ENCODE data around the gene FRMD5.

DNA sequence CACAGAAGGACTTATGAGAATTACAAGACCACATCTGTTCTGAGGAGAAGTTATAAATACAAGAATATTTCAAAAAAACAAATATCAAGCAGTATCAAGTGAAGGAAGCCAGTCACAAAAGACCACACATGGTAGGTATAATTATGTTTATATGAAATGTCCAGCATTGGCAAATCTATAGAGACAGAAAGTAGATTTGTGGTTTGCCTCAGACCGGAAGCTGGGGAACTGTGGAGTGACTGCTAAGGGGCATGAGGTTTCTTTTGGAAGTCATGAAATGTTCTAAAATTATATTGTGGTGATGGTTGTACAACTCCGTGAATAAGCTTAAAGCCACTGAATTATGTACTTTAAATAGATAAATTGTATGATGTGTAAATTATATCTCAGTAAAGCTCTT is 136.9 kb downstream of the FRMD5 start:
- TF ChIP-seq, protein P1, sequence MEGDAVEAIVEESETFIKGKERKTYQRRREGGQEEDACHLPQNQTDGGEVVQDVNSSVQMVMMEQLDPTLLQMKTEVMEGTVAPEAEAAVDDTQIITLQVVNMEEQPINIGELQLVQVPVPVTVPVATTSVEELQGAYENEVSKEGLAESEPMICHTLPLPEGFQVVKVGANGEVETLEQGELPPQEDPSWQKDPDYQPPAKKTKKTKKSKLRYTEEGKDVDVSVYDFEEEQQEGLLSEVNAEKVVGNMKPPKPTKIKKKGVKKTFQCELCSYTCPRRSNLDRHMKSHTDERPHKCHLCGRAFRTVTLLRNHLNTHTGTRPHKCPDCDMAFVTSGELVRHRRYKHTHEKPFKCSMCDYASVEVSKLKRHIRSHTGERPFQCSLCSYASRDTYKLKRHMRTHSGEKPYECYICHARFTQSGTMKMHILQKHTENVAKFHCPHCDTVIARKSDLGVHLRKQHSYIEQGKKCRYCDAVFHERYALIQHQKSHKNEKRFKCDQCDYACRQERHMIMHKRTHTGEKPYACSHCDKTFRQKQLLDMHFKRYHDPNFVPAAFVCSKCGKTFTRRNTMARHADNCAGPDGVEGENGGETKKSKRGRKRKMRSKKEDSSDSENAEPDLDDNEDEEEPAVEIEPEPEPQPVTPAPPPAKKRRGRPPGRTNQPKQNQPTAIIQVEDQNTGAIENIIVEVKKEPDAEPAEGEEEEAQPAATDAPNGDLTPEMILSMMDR (conservative IDR thresholded peaks at IDR 0.05 in 1 of 2, IDR thresholded peaks at IDR 0.05 in 1 of 2; ENCODE audit: low read depth in 1 of 2, low read length in 2 of 2), result no peak
- TF ChIP-seq EZH2 (IDR thresholded peaks at IDR 0.05; ENCODE audit: low read length, missing control alignments), result no peak

Measured in fibroblast of lung (primary cell).